ENCODE results near the gene IRS1.

Gene IRS1

DNA sequence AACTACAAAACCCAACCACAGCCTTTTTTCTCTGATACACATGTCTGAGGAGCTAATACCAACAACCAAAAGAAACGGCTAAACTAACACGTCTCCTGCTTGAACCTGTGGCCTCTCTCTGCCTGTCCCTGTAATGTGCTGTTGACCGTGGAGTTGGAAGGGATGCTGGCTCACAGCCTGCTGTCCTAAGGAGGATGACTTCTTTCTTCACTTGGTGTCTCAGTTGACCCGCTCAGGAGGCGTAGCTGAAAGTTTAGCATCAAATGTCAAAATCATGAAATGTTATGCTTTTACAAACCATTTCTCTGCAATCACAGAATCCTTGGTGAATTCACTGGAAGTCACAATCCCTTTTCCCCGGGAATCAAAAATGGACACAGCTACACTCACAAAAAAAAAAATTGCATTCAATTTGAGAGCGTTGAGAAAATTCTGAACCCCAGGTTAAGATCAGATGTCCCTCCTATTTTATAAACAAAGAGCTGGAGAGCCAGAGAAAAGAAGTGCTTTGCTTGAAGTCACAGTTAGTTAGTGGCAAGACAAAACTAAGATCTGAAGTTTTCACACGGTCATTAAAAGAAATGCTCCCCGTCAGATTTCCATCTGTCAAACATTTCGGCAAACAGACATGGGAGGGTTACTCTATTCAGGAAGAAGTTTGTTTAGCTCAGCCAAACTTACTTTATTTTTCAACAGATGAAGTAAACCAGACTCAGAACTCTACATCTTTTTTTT is 74.3 kb downstream of the IRS1 start:
- no peak for DNase-seq (ENCODE audit: low read depth in 2 of 2)

DNA sequence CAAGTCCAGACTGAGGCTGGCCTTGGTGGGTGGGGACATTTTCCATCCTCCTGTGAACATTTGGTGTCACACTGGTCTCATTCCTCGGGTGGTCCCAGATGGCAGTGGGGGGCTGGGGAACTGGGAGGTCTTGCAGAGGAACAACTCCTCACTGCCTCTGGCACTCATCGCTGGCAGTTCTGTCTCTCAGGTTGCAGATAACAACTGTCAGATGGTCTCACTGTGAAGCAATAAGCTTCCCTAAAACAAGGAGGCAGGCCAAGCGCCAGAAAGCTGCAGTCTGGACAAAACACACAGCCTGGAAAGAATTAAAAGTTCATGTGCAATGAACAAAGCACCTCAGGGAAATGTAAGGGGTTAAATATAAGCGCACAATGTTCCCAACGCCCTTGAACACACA is 78.1 kb downstream of the IRS1 start:
- no peak for DNase-seq (ENCODE audit: low read depth in 2 of 2)

DNA sequence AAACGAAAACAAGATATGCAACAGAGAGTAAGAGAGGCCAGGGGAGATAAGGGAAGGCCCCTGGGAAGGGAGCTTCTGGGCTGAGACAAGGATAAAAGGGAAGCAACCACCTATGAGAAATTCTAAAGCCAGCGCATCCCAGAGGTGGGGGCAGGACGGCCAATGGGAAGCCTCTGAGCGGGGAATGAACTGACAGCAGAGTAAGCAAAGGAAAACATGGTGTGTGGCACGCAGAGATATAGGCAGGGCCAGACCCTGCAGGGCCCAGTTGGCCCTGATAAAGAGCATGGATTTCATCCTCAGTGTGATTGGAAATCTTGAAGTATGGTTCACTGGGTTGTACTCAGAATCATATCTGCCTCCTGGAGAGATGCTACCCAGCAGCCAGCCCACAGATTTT is 78.7 kb downstream of the IRS1 start:
- DNase-seq (ENCODE audit: low read depth in 2 of 2), result no peak

DNA sequence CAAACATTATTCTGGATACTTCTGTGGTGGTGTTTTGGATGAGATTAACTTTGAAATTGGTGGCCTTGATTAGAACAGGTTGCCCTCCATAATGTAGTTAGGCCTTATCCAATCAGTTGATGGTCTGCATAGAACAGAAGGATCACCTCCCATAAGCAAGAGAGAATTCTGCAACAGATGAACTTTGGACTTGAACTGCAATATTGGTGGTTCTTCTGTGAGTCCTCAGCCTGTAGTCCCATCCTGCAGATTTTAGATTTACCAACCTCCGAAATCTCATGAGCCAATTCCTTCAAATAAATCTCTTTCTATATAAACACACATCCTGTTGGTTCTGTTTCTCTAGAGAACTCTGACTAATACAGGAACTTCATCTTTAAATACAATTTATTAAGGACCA is 81.9 kb downstream of the IRS1 start:
- DNase-seq (ENCODE audit: low read depth in 2 of 2), result no peak

DNA sequence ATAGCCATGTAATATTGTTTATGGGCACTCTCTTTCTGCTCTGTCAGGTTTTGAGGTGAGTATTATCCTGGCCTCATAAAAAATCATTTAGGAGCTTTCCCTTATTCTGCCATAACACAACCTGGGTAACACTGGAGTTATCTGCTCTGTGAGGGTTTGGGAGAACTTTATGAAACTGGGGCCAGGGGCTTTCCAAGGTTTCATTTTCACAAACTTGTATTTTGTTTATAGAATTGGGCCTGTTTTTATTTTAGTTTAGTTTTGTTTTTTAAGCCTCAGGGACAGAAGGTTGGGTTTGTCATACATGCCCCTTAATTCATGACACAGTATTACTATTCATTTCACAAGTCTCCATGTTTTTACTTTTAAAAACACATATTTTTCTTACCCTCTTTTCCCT is 83.5 kb downstream of the IRS1 start:
- no peak for DNase-seq (ENCODE audit: low read depth in 2 of 2)

DNA sequence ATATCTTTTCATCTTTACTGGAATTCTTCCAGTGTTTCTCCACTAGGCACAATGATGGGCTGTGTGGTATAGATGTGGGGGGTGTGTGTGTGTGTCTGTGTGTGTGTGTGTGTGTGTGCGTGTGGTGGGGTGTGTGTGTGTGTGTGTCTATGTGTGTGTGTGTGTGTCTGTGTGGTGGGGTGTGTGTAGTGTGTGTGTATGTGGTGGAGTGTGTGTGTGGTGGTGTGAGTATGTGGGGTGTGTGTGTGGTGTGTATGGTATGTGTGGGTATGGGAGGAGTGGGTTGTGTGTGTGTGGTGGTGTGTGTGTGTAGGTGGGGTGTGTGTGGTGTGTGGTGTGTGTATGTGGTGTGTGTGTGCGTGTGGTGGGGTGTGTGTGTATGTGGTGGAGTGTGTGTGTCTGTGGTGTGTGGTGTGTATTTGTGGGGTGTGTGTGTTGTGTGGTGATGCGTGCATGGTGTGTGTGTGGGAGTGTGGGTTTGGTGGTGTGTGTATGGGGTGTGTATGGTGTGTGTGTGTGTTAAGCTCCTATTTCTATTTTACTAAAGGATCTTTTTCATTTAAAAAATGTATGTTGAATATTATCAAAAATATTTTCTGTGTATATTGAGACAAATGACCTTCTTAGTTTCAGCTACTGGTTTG is 84.2 kb downstream of the IRS1 start:
- DNase-seq (ENCODE audit: low read depth in 2 of 2), result no peak

DNA sequence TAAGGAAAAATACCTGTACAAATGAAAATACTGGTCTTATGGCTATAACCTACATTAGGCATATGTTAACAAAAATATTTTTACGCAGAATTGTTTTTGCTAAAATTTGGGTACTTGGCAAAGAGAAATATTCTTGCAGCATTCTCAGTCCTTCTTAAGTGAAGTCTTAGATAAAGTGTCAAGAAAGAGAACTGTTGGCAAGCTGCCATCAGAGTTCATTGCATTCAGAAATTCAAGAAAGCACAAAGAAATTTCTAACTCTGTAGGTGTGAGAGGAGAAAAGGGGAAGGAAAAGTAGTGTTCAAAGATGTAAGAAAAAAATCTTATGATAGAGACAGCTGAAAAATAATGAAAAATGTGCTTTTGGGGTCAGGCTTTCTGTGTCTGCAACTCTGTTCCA is 86.7 kb downstream of the IRS1 start:
- DNase-seq (ENCODE audit: low read depth in 2 of 2), result no peak

DNA sequence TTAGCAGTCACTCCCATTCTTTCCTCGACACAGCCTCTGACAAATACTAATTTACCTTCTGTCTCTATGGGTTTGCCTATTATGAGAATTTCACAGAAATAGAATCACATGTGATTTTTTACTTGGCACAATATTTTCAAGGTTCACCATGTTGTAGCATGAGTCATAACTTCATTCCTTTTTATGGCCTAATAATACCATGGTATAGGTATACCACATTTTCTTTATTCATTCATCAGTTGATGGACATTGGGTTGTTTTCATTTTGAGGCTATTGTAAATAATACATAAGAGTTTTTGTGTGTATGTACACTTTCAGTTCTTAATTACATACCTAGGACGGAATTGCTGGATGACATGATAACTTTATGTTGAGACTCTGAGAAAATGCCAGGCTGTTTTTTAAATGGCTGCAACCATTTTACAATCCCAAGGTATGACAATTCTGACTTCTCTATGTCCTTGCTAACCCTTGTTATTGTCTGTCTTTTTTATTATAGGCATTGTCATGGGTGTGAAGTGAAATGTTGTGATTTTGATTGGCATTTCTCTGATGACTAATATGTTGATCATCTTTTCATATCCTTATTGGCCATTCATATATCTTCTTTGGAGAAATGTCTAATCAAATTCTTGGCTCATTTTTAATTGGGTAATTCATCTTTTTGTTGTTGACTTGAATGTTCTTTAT is 87.9 kb downstream of the IRS1 start:
- DNase-seq (ENCODE audit: low read depth in 2 of 2), result no peak

DNA sequence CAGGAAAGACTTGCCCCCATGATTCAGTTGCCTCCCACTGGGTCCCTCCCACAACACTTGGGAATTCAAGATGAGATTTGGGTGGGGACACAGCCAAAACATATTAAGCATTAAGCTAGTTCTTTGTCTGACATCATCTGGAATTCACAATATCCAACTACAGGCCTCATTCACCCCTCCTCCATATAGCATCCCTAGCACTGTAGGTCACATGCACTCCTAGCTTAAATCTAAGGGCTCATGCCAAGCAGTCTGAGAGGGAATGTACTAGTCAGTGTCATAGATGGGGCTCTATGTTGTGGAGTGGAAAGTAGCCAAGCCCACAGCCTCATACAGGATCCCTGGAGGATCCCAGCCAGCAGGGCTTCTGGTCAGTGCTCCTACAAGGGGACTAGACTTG is 92.1 kb downstream of the IRS1 start:
- DNase-seq (ENCODE audit: low read depth in 2 of 2), result no peak

DNA sequence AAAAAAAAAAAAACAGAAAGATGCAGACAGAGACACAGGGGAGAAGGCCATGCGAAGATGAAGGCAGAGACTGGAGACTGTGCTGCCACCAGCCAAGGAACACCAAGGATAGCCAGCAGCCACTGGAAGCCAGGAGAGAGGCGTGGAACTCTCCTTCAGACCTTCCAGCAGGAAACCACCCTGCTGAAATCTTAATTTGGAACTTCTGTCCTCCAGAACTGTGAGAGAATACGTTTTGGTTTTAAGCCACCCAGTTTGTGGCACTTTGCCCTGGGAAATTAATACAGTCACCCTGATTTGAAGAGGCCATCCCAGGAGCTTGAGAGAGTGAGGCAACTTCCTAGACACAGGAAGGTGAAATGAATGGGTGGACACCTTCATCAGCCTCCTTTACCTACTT is 93.7 kb downstream of the IRS1 start:
- DNase-seq (ENCODE audit: low read depth in 2 of 2), result no peak

DNA sequence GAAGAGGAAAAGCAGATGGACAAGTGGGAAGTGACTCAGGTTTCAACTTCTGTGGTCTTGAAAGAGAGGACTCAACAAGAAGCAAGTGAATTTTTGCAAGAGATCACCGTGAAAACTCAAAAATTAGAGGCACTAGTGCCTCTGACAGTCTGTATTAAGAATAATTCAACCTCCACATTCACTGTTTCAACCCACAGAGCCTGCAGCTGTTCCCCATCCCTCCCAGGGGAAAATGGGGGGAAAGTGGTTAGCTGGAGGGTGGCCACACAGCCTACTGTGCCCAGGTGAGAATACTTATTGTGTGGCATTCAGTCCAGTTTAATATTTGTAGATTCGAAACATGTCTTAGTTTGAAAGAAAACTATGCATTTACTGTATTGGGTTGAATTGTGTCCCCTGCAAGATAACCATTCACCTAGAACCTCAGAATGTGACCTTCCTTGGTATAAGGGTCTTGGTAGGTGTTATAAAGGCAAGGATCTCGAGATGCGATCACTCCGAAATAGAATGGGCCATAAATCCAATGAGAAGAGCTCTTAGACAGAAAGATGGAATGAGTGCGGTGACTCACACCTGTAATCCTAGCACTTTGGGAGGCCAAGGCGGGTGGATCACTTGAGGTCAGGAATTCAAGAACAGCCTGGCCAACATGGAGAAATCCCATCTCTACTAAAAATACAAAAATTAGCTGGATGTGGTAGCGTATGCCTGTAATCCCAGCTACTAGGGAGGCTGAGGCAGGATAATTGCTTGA is 94.3 kb downstream of the IRS1 start:
- DNase-seq (ENCODE audit: low read depth in 2 of 2), result no peak

DNA sequence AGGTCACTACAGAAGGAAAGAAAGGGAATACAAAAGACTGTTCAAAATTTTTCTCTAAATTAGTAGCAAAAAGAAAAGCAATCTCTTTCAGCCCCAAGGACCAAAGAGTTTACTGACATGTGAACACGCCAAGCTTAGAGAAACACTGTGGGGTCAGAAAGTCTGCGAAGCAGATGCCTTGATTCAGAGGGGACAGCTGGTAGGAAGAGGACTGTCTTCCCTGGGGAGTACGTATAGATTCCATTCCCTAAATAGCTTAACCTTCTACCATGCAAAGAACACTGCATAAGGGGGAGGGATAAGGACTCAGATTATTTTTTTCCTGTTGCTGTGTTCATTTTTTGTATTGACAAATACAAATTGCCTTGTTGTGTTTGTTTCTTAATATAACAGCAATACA is 96.1 kb downstream of the IRS1 start:
- DNase-seq (ENCODE audit: low read depth in 2 of 2), result no peak

DNA sequence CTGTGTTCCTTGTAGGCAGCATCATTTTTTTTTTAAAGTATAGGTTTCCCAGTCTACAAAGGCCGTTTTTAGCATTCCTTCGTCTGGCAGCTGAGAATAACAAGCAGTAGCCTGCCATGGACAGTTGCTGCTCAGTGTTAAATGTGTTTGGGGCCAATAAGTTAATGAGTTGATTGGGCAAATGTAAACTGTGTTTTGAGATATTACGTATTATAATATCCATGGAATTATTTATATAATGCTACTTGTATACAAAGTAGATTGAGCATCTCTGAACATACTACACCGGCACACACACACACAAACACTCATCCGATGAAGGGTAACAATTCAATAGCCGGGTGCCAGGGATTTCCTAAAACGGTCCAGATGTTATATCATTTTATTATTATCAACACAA is 97.2 kb downstream of the IRS1 start:
- no peak for DNase-seq (ENCODE audit: low read depth in 2 of 2)

DNA sequence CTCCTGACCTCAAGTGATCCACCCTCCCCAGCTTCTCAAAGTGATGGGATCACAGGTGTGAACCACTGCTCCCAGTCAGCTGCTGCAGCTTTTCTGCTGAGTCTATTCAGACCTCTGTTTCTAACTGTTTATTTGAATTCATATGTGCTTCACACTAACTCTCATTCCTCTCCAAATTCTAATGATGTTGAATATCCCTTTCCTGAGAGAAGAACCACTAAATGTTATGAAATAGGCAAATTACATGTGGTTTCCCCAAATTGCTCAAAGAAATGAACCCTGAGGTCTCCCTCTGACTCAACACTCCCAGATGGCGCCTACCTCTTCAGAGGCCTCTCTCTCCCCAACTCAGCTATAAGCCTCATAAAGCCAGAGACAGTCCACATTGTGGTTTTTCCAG is 98.6 kb downstream of the IRS1 start:
- no peak for DNase-seq (ENCODE audit: low read depth in 2 of 2)

DNA sequence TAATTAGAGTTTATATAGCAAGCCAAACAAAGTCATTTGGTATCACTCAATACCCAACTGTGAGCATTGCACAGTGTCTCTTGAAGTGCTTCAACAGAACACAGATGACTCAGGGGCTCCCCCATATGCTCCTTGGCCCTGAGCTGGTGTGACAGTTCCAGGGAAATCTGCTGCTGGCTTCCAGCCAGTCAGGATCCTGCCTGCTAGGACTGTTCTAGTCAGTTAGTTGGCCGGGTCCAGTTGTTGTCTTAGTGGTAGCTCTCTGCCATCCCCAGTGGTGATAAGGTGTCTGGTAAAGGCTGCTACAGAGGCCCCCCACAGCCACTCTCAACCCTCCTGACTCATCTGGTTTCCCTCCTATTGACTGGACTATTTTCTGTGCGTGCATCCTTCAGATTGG is 100.3 kb downstream of the IRS1 start:
- DNase-seq (ENCODE audit: low read depth in 2 of 2), result no peak

DNA sequence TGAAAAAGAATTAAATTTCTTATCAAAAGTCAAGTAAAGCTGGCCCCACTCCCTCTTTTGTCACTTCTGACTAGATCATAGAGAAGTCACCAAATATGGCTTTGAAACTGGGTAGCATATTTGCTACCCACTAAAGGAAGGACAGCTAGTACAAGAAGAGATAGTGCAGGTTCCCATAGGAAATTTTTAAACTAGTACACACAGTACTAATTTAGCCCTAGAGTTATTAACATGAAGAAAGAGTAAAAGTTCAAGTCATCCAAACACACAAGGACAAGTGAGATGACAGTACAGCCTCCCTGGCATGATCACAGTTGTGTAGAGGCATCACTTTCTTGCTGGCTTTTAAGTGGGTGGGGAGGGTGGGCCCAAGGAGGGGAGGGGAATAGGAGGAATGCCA is 100.9 kb downstream of the IRS1 start:
- DNase-seq (ENCODE audit: low read depth in 2 of 2), result no peak

DNA sequence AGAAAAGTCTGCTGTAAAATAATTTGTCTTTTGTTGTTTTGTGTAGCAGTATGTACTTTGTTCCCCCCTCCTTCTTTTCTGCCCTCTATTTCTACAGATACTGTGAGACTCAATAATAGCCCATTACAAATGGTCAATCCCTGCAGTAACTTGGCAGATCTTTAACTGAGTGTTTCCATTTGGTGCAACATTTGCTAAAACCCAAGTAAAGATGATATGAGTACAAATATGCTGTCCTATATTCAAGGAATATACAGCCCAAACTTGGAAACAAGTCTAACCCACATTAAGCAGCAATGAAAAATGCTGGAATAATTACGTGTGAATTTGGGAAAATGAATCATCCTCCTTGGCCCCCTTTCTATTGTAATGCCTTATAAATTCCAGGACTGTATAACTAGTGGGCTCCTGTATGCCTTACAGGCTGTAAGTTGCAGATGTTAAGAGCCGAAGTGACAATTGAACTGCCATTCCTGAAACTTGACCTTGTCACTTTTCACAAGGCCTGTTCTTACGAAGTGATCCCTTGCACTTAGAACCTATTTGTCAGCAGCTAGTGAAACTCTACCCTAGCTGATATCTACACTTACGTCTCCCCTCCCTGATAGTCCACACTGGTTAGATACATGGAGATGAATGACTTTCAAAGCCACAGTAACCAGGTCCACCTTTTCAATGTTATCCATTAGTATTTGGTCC is 104.9 kb downstream of the IRS1 start:
- DNase-seq (ENCODE audit: low read depth in 2 of 2), result no peak

DNA sequence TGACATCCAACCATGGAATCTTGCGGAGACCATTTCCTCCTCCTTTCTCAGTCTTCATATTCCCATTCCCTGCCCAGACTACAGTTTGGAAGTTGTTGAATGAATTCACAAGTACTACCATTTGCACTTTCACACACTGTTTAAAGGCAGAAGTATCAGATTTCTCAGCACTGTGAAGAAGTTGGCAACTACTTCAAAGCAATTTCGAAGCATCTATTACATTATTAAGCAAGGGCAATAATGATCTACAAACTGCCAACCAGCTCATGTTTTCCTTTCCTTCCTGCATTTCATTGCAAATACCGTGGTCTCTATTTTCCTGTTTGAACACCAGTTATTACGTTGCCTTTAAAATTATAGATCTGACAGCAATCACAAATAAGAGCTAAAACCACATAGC is 105.5 kb downstream of the IRS1 start:
- no peak for DNase-seq (ENCODE audit: low read depth in 2 of 2)

DNA sequence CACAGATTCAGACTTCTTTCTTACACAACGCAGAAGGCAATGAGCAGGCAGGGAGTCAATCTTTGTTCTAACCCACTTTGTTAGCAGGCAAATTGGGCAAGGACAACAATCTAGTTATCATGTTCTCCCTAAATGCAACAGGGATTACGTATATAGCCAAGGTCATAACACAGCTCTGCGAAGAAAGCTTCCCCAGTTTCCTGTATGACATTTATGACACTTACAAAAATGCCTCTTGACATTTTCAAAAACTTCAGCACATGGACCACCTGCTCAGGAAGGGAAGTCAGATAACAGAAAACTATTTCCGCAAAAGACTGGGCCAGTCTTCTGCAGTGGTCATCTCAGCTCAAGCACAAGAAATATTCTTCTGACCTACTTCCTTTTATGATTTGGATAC is 106.1 kb downstream of the IRS1 start:
- DNase-seq (ENCODE audit: low read depth in 2 of 2), result no peak

DNA sequence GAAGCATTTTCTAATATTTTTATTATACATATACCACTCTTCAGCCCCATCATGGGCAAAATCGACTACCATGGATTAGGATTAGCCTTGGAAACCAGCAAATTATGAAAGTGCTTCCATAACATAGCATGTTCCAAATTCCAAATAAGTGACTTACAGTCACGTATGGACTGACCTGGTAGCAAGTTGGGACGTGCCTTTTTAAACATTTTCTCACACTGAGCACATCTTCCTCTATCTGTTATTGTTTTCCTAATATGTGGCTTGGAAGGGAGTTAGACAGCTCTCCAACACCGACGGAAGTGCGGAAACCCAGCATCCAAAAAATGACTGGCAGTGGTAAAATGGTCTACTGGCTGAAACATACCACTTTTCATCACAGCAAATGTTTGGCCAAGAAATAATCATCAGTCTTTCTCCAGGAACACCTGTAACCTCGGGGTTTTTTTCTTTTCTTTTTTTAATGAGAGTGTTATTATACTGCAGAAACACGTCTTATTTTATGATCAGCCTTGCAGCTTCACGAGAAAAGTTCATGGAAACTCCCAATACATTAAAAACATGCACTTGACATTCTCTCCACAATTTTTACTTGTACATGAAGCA is 107.0 kb downstream of the IRS1 start:
- no peak for DNase-seq (ENCODE audit: low read depth in 2 of 2)

DNA sequence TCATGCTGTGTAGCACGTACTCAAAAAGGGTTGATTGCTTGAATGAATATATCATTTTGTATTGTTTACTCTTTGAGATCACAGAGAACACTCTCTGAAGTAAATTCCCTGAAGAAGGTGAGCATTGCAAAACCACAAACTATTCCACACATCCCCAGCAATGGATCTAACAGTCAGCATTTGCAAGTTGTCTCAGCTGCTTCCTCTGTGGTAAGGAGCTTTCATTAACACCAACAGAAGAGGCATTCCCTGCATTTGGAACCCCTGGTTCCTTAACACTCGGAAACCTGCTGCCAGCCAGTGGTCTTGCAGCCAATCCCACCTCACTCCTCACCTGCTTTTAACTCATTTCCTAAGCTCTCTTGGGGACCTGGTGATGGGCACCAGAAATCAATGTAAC is 108.4 kb downstream of the IRS1 start:
- DNase-seq (ENCODE audit: low read depth in 2 of 2), result no peak
